ENCODE results near the gene SCPEP1. TPM values are rescaled to one million over a fixed set of nuclear protein-coding genes. Genes with fewer than 3 reads are reported as not detected.
A peak's percentile ranks its signal among the peaks of the same experiment; 100 is the strongest.

Gene SCPEP1
- total and polyA plus RNA-seq, 2 of the 13 experiments (the other 11 are each of a cell fraction or from before 2014, with no cell fraction given) = 24.3 to 27.3 TPM

DNA sequence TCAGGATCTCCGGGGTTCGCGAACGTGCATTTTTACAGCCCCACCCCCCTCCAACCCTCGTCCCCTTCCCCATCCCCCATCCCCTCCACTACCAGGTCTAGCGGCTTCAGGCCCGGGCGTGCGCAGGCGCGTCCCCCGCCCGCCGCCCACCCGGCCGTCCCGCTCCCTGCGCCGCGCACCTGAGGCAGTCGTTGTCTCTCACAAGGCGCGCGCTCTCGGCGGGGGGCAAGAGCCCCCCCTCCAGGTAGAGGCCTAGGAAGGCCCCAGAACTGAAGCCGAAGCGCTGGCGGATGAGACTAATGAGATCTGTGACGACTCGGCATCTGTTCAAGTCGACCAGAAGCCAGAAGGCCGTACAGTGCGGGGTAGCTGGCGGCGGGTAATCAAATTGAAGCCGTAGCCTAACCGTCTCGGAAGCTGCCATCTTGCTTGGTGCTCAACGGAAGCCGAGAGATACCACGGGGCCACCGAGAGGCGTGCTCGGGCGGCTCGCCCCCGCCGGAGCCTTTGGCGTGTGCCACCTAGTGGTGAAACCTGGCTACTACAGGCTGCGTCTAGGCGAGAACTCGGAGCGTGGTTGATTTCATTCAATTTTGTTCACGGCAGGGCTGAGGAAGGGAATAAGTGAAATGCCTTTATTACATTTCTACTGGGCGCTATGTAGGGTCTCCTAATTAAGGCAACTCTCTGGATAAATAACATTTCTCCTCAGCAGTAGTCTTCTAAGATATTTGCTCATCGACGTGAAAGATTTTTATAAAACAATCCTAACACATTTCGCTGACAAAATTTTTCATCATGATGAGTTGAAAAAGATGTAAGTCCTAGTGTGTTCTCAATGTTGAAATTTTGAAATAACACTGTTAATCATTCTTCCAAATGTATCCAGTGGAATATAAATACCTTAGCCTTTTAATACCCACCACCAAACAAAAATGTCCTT lies 17.1 kb upstream of the SCPEP1 start, which contains the start of gene COIL (continued):
- TF ChIP-seq, protein P1, sequence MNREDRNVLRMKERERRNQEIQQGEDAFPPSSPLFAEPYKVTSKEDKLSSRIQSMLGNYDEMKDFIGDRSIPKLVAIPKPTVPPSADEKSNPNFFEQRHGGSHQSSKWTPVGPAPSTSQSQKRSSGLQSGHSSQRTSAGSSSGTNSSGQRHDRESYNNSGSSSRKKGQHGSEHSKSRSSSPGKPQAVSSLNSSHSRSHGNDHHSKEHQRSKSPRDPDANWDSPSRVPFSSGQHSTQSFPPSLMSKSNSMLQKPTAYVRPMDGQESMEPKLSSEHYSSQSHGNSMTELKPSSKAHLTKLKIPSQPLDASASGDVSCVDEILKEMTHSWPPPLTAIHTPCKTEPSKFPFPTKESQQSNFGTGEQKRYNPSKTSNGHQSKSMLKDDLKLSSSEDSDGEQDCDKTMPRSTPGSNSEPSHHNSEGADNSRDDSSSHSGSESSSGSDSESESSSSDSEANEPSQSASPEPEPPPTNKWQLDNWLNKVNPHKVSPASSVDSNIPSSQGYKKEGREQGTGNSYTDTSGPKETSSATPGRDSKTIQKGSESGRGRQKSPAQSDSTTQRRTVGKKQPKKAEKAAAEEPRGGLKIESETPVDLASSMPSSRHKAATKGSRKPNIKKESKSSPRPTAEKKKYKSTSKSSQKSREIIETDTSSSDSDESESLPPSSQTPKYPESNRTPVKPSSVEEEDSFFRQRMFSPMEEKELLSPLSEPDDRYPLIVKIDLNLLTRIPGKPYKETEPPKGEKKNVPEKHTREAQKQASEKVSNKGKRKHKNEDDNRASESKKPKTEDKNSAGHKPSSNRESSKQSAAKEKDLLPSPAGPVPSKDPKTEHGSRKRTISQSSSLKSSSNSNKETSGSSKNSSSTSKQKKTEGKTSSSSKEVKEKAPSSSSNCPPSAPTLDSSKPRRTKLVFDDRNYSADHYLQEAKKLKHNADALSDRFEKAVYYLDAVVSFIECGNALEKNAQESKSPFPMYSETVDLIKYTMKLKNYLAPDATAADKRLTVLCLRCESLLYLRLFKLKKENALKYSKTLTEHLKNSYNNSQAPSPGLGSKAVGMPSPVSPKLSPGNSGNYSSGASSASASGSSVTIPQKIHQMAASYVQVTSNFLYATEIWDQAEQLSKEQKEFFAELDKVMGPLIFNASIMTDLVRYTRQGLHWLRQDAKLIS (CRISPR knock-in tag; IDR thresholded peaks at IDR 0.05) = no peak
- TF ChIP-seq GLI4 (CRISPR knock-in tag; IDR thresholded peaks at IDR 0.05; ENCODE audit: borderline replicate concordance) = peak; percentile 84
- TF ChIP-seq NPAS2 (CRISPR knock-in tag; IDR thresholded peaks at IDR 0.05; ENCODE audit: borderline replicate concordance) = no peak
- TF ChIP-seq WIZ (CRISPR knock-in tag; IDR thresholded peaks at IDR 0.05) = no peak; the same call in 1 of the 2 replicates
- TF ChIP-seq GATAD1 (CRISPR knock-in tag; IDR thresholded peaks at IDR 0.05) = peak; percentile 93
- peak; percentile 80; the same call in 1 of the 2 replicates for TF ChIP-seq AHR (CRISPR knock-in tag; IDR thresholded peaks at IDR 0.05)
- peak; percentile 62; the same call in 1 of the 2 replicates for TF ChIP-seq ZNF121 (CRISPR knock-in tag; IDR thresholded peaks at IDR 0.05)
- no peak for TF ChIP-seq DPF2 (CRISPR knock-in tag; IDR thresholded peaks at IDR 0.05; ENCODE audit: borderline replicate concordance, low read depth)
- peak; percentile 54; the same call in 1 of the 2 replicates for TF ChIP-seq CCDC6 (CRISPR knock-in tag; IDR thresholded peaks at IDR 0.05)
- no peak for TF ChIP-seq RFX3 (CRISPR knock-in tag; IDR thresholded peaks at IDR 0.05)
- TF ChIP-seq SMC3 (IDR thresholded peaks at IDR 0.05; ENCODE audit: low read length) = peak; percentile 60
- no peak for TF ChIP-seq FOXP1 (IDR thresholded peaks at IDR 0.05)
- TF ChIP-seq FOXP1 (CRISPR knock-in tag; IDR thresholded peaks at IDR 0.05) = no peak
- TF ChIP-seq ZNF451 (CRISPR knock-in tag; IDR thresholded peaks at IDR 0.05) = 0 out of 2 replicates have a peak, but pooled peaks have one; percentile 25
- no peak for TF ChIP-seq FOSL1 (CRISPR knock-in tag; IDR thresholded peaks at IDR 0.05; ENCODE audit: borderline replicate concordance)
- no peak for TF ChIP-seq NR1H2 (CRISPR knock-in tag; IDR thresholded peaks at IDR 0.05; ENCODE audit: borderline replicate concordance, low read depth)
- peak; percentile 82; the same call in 1 of the 2 replicates for TF ChIP-seq ZNF83 (CRISPR knock-in tag; IDR thresholded peaks at IDR 0.05; ENCODE audit: borderline replicate concordance)
- TF ChIP-seq SAFB2 (CRISPR knock-in tag; IDR thresholded peaks at IDR 0.05; ENCODE audit: borderline replicate concordance, low read depth) = 0 out of 2 replicates have a peak, but pooled peaks have one; percentile 30
- TF ChIP-seq, protein P2, sequence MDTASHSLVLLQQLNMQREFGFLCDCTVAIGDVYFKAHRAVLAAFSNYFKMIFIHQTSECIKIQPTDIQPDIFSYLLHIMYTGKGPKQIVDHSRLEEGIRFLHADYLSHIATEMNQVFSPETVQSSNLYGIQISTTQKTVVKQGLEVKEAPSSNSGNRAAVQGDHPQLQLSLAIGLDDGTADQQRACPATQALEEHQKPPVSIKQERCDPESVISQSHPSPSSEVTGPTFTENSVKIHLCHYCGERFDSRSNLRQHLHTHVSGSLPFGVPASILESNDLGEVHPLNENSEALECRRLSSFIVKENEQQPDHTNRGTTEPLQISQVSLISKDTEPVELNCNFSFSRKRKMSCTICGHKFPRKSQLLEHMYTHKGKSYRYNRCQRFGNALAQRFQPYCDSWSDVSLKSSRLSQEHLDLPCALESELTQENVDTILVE (CRISPR knock-in tag; IDR thresholded peaks at IDR 0.05) = peak; percentile 86
- no peak for TF ChIP-seq ZNF282 (IDR thresholded peaks at IDR 0.05; ENCODE audit: partially characterized antibody)
- TF ChIP-seq HDAC2 (CRISPR knock-in tag; IDR thresholded peaks at IDR 0.05) = peak; percentile 68; the same call in 1 of the 2 replicates
- TF ChIP-seq MAFF (IDR thresholded peaks at IDR 0.05; ENCODE audit: low read depth, low read length) = no peak
- peak; percentile 95 for TF ChIP-seq KDM3A (CRISPR knock-in tag; IDR thresholded peaks at IDR 0.05; ENCODE audit: low read depth)
- TF ChIP-seq, protein P3, sequence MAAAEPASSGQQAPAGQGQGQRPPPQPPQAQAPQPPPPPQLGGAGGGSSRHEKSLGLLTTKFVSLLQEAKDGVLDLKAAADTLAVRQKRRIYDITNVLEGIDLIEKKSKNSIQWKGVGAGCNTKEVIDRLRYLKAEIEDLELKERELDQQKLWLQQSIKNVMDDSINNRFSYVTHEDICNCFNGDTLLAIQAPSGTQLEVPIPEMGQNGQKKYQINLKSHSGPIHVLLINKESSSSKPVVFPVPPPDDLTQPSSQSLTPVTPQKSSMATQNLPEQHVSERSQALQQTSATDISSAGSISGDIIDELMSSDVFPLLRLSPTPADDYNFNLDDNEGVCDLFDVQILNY (CRISPR knock-in tag; conservative IDR thresholded peaks at IDR 0.05) = no peak; the same call in 1 of the 2 replicates
